RWPE1 (cell line): ENCODE measurements around the gene CERS3.
A peak's percentile ranks its signal among the peaks of the same experiment; 100 is the strongest.

Experiments used
- CTCF ChIA-PET: fragments of 350-600 bp; sonication (Branson Sonifier 250); formaldehyde crosslinking; extraction: SDS; loops from one replicate; lab custom pipeline; 2021; lab: Yijun Ruan, JAX
- POLR2A ChIA-PET: fragments of 400-600 bp; formaldehyde crosslinking; extraction: SDS; loops from one replicate; lab custom pipeline; 2020; ENCODE audit warnings: antibody characterized with exemption; ENCODE audit not compliant: low non-redundant PET; lab: Yijun Ruan, JAX
- DNase-seq: peaks from one replicate; pipeline ENCODE4 v3.0.0; 2012; ENCODE audit warnings: low spot score
- H3K27ac ChIP-seq: fragments of 450-650 bp; 2 replicates; pipeline ENCODE4 v1.5.1; 2017
- CTCF ChIP-seq: fragments of 450-650 bp; conservative IDR thresholded peaks from 2 replicates; pipeline ENCODE4 v1.5.1; 2017; ENCODE audit warnings: low read depth, mild to moderate bottlenecking

The CERS3 gene

GRCh38 chr15:100434038-100434437 is 94.7 kb downstream of the CERS3 start:
- POLR2A ChIA-PET = interaction anchor here (0.9 kb wide), 1 partner anchor 135 kb away, joined by 3 read pairs; no protein-coding TSS in a partner anchor
- DNase-seq = no peak
- CTCF ChIA-PET = interaction anchor here (0.6 to 1.4 kb wide), 2 partner anchors 27 to 139 kb away, joined by 6 read pairs; no protein-coding TSS in a partner anchor
- TF ChIP-seq CTCF = no peak
- no peak overlapping the region for H3K27ac ChIP-seq

- POLR2A ChIA-PET = interaction anchor here (0.9 kb wide), 1 partner anchor 136 kb away, joined by 3 read pairs; no protein-coding TSS in a partner anchor
These were observed 95.4 kb downstream of the CERS3 start for GRCh38 chr15:100433304-100433703.

GRCh38 chr15:100430411-100430810 is 98.3 kb downstream of the CERS3 start:
- ChIA-PET CTCF (no interaction called here), POLR2A (no interaction called here)
- no peak for TF ChIP-seq CTCF
- H3K27ac ChIP-seq = no peak overlapping the region
- DNase-seq = no peak

More at GRCh38 chr15:100433304-100433703, 95.4 kb downstream of the CERS3 start:
- no peak overlapping the region for H3K27ac ChIP-seq
- DNase-seq = peak; percentile 20
- CTCF ChIA-PET = interaction anchor here (0.6 to 1.4 kb wide), 3 partner anchors 28 to 140 kb away, joined by 6 read pairs; no protein-coding TSS in a partner anchor
- no peak for TF ChIP-seq CTCF

- POLR2A ChIA-PET = no interaction called here
- H3K27ac ChIP-seq = no peak overlapping the region
- CTCF ChIA-PET = no interaction called here
- no peak for TF ChIP-seq CTCF
- no peak for DNase-seq
These were observed 99.5 kb downstream of the CERS3 start for GRCh38 chr15:100429116-100429728.

- H3K27ac ChIP-seq = no peak overlapping the region
- ChIA-PET CTCF (interaction anchor here (0.7 kb wide), 1 partner anchor 12 kb away, joined by 4 read pairs; no protein-coding TSS in a partner anchor), POLR2A (no interaction called here)
- TF ChIP-seq CTCF = no peak
- no peak for DNase-seq
These were observed 101.8 kb downstream of the CERS3 start for GRCh38 chr15:100426937-100427336.

- TF ChIP-seq CTCF = no peak
- POLR2A ChIA-PET = no interaction called here
- CTCF ChIA-PET = no interaction called here
These were observed 123.6 kb downstream of the CERS3 start for GRCh38 chr15:100405179-100405578.

More at GRCh38 chr15:100405179-100405578, 123.6 kb downstream of the CERS3 start:
- DNase-seq = no peak
- no peak overlapping the region for H3K27ac ChIP-seq
